Epithelial cell of proximal tubule (primary cell): ENCODE results near the gene TSPAN8. TPM values are rescaled to one million over a fixed set of nuclear protein-coding genes. Genes with fewer than 3 reads are reported as not detected.
"Not testable (repeated sequence)": the region's sequence is repeated elsewhere in the genome, so short reads cannot be mapped to it uniquely, and the experiment has no call there.

Experiments used
- DNase-seq: peaks from one replicate; pipeline ENCODE4 v3.0.0-alpha.2; 2011; ENCODE audit warnings: low read depth
- H3K4me3 ChIP-seq: 2 replicates; pipeline ENCODE4 v1.5.1; 2011; ENCODE audit warnings: low read depth, mild to moderate bottlenecking, low read length
- total RNA-seq: library from RNA; depleted of rRNA; stranded (reverse); fragments of >200 nt; gene quantifications from 2 replicates; pipeline ENCODE4 v1.2.3, GENCODE V29; 2015
- TF ChIP-seq, protein P1 (sequence below): conservative IDR thresholded peaks from 2 replicates; pipeline ENCODE4 v1.5.1; 2012; ENCODE audit warnings: low read depth, mild to moderate bottlenecking, low read length

Gene TSPAN8
- total RNA-seq, 1 donor from 2014 or later: 3.8 TPM

DNA sequence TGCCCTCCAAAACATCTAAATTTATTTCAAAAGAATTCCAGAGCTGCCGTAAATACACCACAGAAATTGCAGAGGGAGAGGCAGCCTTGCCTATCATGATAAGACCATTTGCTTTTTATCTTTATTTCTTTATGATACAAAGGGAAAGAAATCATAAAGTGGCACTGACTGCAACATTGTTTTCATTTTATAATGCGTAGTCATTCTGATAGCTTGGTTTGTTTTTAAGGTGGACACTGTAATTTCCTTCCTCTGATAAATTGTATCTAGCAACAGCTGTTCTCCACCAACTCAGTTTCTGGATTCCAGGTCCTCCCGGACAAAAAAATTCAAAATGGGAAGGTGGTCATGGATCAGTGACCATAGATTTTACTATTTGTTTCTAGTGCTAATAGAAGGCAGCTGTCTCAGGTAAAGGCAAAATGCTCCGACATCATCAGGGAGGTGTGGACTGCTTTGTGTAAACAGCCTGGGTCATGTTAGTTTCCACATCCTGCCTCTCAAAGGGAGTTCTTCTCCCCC lies 623 bp upstream of the TSPAN8 start:
- TF ChIP-seq, protein P1, sequence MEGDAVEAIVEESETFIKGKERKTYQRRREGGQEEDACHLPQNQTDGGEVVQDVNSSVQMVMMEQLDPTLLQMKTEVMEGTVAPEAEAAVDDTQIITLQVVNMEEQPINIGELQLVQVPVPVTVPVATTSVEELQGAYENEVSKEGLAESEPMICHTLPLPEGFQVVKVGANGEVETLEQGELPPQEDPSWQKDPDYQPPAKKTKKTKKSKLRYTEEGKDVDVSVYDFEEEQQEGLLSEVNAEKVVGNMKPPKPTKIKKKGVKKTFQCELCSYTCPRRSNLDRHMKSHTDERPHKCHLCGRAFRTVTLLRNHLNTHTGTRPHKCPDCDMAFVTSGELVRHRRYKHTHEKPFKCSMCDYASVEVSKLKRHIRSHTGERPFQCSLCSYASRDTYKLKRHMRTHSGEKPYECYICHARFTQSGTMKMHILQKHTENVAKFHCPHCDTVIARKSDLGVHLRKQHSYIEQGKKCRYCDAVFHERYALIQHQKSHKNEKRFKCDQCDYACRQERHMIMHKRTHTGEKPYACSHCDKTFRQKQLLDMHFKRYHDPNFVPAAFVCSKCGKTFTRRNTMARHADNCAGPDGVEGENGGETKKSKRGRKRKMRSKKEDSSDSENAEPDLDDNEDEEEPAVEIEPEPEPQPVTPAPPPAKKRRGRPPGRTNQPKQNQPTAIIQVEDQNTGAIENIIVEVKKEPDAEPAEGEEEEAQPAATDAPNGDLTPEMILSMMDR: no peak
- H3K4me3 ChIP-seq: no peak overlapping the region
- no peak for DNase-seq

DNA sequence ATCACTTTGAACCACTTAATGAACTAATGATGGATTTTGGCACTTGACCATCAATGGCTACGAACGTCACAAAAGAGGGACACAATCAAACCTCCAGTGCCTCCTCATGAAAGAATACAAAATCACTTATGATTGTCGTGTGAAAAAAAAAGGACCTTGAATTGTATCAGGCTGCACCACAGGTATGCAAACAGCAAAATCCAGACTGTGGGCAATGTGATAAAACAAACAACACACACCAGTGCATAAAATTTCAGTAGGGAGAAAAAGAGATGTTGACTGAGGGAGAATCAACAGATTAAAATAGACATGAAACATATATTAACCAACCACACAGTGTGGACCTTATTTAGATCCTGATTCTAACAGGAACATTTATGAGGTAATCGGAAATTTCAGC lies 2.6 kb downstream of the TSPAN8 start:
- DNase-seq: no peak

DNA sequence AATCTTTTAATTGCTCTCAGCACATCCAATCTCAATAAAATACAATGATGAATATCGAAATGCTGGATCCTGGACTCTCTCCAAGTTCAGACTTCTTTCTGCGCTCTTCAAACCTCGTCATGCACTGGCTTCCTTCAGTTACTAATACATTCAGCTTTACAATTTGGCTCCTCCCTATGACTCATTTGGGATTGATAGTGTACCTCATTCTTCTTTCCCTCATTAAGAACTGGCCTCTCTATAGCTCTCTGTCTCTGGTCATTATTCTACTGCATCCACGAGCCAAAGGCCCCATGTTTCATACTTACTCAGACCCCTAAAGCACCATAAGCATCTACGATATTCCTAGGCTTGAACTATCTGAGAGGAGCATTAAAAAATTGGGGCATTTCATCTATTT lies 4.9 kb downstream of the TSPAN8 start:
- TF ChIP-seq, protein P1: no peak
- DNase-seq: no peak
- H3K4me3 ChIP-seq: no peak overlapping the region

More for the DNA sequence above, 2.6 kb downstream of the TSPAN8 start:
- TF ChIP-seq, protein P1: no peak
- no peak overlapping the region for H3K4me3 ChIP-seq

DNA sequence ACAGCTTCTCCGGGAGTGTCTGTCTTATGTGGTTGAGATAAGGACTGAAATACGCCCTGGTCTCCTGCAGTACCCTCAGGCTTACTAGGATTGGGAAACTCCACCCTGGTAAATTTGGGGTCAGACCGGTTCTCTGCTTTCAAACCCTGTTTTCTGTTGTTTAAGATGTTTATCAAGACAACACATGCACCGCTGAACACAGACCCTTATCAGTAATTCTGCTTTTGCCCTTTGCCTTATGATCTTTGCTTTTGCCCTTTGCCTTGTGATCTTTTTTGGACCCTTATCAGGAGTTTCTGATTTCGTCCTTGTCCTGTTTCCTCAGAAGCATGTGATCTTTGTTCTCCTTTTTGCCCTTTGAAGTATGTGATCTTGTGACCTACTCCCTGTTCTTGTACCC lies 7.8 kb downstream of the TSPAN8 start:
- H3K4me3 ChIP-seq, DNase-seq: not testable (repeated sequence)

DNA sequence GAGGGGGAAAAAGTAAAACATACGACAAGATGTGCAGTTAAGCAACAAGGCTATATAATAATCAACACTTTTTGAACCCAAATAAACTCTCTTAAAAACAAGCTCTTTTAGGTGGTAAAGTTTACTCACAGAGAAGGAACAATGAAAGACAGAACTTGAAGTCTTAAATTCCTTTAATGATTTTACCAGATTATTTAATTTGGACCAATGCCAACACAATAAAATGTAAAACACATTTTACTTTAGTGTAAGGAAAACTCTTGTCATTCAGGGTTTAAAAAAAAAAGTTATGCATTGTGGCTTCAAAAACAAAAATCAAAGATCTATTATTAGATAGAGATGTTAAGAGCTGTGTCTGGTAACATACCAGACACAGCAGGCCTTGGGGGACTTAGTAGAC lies 13.1 kb downstream of the TSPAN8 start:
- no peak for DNase-seq
- H3K4me3 ChIP-seq: no peak overlapping the region
- TF ChIP-seq, protein P1: no peak

DNA sequence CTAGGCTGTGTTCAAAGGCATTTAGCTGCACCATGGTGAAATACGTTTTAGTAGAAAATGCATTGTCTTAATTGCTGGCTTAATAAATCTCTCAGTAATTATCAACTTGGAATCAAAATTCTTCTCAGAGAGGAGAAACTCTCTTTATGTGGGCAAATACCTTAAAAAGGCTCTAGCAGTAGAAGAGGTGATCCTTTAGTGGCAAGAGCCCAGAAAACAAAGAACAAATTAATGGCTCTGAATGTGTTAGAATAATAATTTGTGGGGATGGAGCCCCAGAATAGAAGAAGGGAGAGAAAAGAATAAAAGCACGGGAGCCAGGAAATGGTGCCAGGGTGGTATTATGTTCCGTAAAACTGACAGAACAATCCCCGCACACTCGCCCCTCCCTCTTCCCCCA lies 14.8 kb downstream of the TSPAN8 start:
- DNase-seq: no peak
- TF ChIP-seq, protein P1: no peak
- no peak overlapping the region for H3K4me3 ChIP-seq

DNA sequence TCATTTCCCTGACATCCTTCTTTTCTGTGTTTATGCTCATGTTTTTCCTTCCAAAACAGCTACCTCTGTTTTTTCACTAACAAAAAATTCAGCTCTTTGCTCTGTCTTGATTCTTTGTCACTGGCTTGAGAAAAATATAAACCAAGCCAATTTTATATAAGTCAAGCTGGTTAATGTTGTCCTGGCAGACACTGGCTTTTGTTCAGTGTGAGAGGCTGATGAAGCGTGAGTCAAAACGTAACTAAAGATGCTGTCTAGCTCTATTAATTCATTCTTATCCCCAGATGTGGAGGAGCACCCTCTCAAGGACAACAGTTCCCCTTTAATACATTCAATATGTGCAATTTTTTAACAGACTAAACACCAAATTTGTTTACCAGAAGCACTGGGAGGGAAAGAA lies 15.8 kb downstream of the TSPAN8 start:
- no peak for DNase-seq
- H3K4me3 ChIP-seq: no peak overlapping the region
- TF ChIP-seq, protein P1: no peak
